HT1080 (cell line): Measurements from ENCODE around the gene KIAA0513. TPM values are rescaled to one million over a fixed set of nuclear protein-coding genes. Genes with fewer than 3 reads are reported as not detected.

Experiments used
- DNase-seq: peaks from one replicate; pipeline ENCODE4 v3.0.0-alpha.2; 2015; ENCODE audit warnings: low read depth
- total RNA-seq: library from RNA; depleted of rRNA; stranded (reverse); fragments of >200 nt; shearing (Covaris generic); gene quantifications from 2 replicates; pipeline ENCODE4 v1.2.3, GENCODE V29; 2014

The KIAA0513 gene
- total RNA-seq, 1 experiment from 2014 or later: 2.7 TPM

DNA sequence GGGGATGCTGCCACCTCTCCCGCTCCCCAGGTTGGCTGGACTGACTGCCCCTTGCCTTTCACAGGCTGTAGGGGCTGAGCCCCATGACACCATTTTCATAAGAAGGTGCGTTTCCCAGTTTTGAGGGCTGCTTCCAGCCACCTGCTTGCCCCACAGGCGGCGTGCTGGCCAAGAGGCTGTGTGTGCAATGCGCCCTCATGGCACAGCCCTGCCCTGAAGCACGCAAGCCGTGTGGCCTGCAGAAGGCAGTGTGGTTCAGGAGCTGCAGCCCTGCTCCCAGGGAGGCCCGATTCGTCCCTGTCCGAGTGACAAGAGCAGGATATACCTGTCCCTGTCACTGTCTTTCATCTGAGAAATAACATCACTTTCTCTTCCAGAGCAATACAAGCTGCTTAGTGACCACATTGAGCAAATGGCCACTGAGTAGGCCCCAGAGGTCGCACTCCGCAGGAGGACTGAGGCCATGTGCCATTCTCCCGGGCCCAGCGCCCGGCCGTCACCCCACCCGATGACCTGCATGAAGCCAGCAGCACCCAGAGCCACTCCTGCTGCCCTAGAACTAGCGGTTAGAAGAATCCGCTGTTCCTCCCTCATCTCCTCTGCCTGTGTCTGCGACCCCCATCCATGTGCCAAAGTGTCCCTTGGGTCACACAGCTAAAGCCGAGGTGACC, 60.4 kb downstream of the KIAA0513 start:
- DNase-seq: no peak

DNA sequence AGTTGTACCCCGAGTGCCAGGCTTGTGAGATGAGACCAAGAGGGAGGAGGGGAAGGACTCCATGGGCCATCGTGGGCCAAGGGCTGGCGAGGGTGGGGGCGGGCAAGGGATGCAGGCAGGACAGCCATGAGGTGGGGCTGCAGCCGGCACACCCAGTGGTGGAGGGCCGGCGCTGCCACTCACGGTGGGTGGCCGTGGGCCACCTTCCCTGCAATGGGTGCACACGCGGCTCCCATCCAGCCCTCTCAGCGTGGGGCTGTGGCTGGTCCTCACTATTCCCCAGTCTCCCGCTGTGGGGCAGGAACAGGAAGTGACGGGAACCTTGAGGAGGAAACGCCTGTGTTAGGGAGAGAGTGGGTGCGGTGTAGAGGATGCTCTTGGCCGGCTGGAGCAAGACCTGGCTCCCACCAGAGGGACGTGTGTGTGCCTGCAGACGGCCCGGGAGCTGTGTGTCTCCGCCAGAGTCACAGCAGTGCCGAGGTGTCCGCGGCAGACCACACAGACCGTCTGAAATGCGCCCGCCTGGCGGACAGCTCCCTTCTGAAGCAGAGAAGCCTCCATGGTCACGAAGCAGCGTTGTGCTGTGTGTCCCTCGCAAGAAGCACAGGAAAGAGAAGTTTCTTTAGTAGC, 61.1 kb downstream of the KIAA0513 start:
- DNase-seq: no peak

DNA sequence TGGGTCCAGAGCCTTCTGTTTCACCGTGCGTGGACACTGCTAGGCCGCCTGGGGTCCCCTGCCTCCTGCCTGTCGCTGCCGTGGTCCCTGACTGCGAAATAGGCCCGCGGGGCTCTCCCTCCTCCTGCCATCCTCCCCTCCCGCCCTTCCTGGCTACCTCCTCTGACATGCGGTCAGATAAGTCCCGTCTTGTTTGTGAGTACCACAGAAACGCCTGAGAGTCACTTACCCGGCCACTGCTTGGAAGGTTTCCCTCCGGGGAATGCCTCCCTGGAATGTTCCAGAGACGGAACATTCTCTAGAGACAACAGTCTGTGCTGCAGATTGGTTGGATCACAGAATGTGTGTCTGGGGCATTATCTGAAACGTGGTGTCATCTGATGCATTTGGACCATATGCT, 61.9 kb downstream of the KIAA0513 start:
- DNase-seq: no peak

GRCh38 chr16:85090181-85090580, 62.6 kb downstream of the KIAA0513 start:
- DNase-seq: no peak

GRCh38 chr16:85090873-85091521, 63.4 kb downstream of the KIAA0513 start:
- no peak for DNase-seq

DNA sequence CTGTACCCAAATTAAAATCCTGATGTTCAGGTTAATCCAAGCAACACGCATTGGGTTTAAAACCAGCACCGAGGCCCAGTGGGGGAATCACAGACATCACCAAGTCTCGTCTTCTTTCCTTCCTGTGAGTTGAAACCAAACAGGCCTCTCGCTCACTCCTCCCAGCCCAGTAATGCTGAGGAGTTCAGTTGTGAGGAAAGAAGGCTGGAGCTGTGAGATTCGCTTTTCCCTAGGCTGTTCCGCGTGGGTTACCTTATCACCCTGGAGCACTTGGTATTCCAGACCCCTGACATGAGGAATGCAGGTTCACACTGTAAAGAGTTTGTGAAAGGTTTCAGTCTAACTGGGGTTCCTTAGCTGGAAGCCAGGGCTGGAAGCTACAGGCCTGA, 63.9 kb downstream of the KIAA0513 start:
- DNase-seq: no peak

- no peak for DNase-seq
These were observed 64.7 kb downstream of the KIAA0513 start for GRCh38 chr16:85092309-85092708.

DNA sequence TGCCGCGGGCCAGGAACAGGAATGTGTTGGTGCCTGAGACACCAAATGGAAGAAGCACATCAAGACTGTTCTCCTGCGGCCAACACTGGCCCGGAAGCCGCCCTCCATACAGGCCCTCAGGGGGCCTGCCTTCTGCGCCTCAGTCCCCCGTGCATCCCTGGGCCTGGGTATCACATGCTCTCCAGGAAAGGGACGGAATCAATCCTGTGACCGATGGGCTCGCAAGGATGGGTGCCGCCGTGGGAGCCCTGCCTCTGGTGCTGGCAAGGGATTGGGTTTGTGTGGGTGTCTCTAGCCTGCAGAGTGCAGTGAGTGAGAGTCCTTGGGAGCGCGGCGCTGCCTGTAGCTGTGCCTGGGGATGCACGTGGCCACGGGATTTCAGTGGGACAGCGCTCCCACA, 65.3 kb downstream of the KIAA0513 start:
- DNase-seq: no peak

- DNase-seq: no peak
These were observed 66.1 kb downstream of the KIAA0513 start for GRCh38 chr16:85093705-85094104.

DNA sequence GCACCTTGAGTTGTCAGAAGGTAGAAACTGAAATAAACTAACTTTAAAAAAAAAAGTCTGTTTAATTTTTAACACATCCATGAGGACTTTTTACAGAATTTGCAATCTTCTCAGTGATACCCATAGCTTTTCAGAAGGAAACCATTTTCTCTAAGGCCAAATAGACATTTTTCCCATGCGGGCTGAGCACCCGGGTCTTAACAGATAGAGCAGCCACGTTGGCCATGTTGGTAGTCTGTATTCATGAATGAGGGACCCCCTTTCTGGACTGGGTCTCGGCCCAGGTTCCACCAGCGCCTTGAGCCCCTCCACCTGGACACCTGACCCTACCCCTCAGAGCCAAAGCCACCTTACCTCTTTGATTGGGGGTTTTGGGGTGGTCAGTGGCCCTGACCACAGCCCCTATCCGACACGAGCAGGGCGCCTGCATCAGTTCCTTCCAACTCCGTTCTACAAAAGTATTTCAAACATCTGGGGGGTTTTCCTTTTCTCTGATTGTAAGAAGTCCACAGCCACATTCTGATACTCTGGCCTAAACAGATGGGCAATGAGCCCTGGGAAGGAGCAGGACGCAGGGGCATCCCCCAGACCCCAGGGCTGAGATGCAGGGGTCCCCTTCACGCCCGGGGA, 66.7 kb downstream of the KIAA0513 start:
- no peak for DNase-seq

DNA sequence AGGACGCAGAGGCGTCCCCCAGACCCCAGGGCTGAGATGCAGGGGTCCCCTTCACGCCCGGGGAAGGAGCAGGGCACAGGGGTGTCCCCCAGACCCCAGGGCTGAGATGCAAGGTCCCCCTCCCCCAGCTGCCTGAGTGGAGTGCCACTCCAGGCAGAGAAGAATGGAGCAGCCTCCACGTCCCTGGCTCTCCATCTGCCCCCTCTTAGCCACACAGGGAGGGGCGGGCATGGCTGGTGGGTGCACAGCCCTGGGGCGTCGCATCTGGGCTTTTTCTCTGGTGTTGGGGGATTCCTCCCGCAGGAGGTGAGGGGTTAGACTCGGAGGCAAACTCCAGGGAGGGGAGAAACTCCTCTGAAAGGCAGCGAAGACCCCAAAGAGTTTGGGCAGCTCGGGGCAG, 67.2 kb downstream of the KIAA0513 start:
- no peak for DNase-seq

DNA sequence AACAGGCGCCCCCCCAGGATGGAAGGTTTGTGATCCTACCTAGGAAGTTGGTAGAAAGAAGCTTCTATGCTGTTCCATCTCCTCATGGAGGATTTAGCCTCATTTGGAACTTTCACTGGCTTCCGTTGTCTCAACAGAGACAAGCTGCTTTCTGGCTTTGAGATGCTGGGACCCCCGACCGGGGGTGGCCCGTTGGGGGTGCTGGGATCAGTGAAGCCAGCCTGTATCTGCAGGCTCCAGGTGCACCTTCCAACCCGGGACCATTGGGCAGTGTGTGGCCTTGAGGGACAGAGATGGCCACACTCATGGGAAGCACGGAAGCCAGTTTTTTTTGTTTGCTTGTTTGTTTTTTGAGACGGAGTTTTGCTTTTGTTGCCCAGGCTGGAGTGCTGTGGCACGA, 69.3 kb downstream of the KIAA0513 start:
- no peak for DNase-seq

GRCh38 chr16:85098565-85098964, 71.0 kb downstream of the KIAA0513 start:
- DNase-seq: no peak

GRCh38 chr16:85100265-85100664, 72.7 kb downstream of the KIAA0513 start:
- no peak for DNase-seq

DNA sequence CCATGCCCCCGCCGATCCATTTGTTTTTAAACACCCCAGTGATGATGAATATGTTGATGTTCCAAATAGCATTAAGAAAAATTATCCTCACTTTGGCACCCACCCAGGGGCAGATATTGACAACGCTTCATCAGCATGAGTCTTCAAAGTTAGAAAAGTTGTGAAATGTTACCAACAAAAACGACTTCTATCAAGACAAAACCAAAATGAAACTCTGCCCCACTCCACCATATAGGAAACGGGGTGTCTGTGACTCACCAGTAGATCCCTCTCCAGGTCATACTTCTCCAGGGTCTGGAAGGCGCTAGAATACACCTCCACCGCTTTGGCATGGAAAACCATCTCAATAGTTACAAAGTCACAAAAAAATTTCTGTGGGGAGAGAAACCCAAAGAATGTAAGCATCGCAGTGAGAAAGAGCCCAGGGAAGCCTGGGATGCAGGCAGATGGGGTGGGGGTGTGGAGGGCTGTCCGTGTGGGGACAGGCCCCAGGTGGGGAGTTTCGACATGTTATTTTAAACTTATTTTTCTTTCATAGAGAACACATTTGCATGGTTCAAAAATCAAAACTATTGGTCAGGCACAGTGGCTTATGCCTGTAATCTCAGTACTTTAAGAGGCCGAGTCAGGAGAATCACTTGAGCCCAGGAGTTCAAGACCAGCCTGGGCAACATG, 74.5 kb downstream of the KIAA0513 start:
- no peak for DNase-seq

DNA sequence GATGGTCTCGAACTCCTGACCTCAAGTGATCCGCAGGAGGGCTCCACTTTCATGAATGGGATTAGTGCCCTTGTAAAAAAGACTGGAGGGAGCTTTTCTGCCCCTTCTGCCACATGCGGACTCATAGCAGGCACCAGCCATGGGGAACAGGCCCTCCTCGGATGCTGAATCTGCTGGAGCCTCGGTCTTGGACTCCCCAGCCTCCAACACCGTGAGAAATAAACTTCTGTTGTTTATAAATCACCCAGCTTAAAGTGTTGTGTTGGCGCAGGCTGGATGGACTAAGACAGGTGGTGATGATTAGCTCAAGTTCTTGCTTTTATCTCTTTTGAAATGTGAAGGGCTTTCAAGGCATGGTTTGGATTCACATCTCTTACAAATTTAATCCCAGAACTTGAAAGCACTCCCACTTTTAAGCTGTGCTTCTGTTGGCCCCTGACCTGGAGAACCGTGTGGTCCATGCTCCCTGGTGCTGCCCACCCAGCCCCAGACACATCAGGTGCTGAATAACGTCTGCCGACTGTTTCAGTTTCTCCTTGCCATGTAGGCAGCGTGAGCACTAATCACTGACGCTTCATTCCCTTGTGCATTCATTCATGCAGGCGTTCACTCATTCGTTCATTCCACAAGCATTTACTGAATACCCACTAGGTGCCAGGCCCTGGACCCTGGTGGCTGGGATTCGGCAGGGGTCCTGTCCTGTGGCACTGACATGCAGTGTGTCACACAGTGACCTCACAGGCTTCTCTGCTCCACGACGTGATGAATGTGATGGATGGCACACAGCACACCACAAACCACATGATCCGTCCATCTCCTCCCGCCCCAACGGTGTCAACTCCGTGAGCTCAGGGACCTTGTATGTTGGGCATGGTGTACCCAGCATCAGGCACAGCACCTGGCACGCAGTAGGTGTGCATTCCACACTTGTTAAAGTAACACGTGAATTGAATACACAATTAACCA, 75.8 kb downstream of the KIAA0513 start:
- DNase-seq: no peak

- DNase-seq: no peak
These were observed 76.6 kb downstream of the KIAA0513 start for GRCh38 chr16:85104147-85104546.

GRCh38 chr16:85104821-85105391, 77.3 kb downstream of the KIAA0513 start:
- no peak for DNase-seq

GRCh38 chr16:85105475-85105874, 77.9 kb downstream of the KIAA0513 start:
- DNase-seq: no peak

- DNase-seq: no peak
These were observed 79.5 kb downstream of the KIAA0513 start for GRCh38 chr16:85107083-85107482.
